H1 (cell line): ENCODE measurements around the gene CSF2. TPM values are rescaled to one million over a fixed set of nuclear protein-coding genes. Genes with fewer than 3 reads are reported as not detected.

Experiments used
- CTCF ChIA-PET: fragments of 300-600 bp; sonication (Branson Sonifier 250); formaldehyde crosslinking; loops from one replicate; lab custom pipeline; 2021; ENCODE audit not compliant: partially characterized antibody; lab: Charles Lee
- POLR2A ChIA-PET: fragments of 300-600 bp; sonication (Branson Sonifier 250); formaldehyde crosslinking; loops from one replicate; lab custom pipeline; 2021; ENCODE audit warnings: inconsistent platforms; ENCODE audit not compliant: partially characterized antibody; lab: Charles Lee
- DNase-seq, 2 experiments: peaks; one replicate each; pipeline versions ENCODE4 v3.0.0 to v3.0.0-alpha.2; 2010 to 2022; ENCODE audit warnings: low spot score in 2 of 2, low read depth in 1 of 2, mixed read lengths in 1 of 2
- FAIRE-seq: peaks from 2 replicates; lab custom pipeline; 2011; peaks lifted over from hg19 to GRCh38; lab: Jason Lieb, UNC
- H2AFZ ChIP-seq: 2 replicates; pipeline ENCODE4 v1.8.1; 2012; ENCODE audit warnings: low read length, inconsistent platforms
- H2AK5ac ChIP-seq: 2 replicates; pipeline ENCODE4 v1.6.1; 2013; ENCODE audit warnings: low read depth, low read length
- H2BK120ac ChIP-seq: replicated peaks from 2 replicates; pipeline ENCODE3; 2013; ENCODE audit warnings: low read depth, low read length, inconsistent platforms
- H2BK12ac ChIP-seq: 2 replicates; pipeline ENCODE4 v1.6.1; 2013; ENCODE audit warnings: low read depth, low read length
- H2BK15ac ChIP-seq: 2 replicates; pipeline ENCODE4 v1.6.1; 2013; ENCODE audit warnings: low read length
- H2BK20ac ChIP-seq: 2 replicates; pipeline ENCODE4 v1.6.1; 2013; ENCODE audit warnings: low read length
- H2BK5ac ChIP-seq: 2 replicates; pipeline ENCODE4 v1.6.1; 2013; ENCODE audit warnings: low read depth, low read length
- H3K14ac ChIP-seq: 2 replicates; pipeline ENCODE4 v1.6.1; 2013; ENCODE audit warnings: inconsistent platforms; ENCODE audit not compliant: insufficient read length
- H3K18ac ChIP-seq: 2 replicates; pipeline ENCODE4 v1.6.1; 2013; ENCODE audit warnings: low read length; ENCODE audit errors: extremely low read depth
- H3K23ac ChIP-seq: 2 replicates; pipeline ENCODE4 v1.6.1; 2013; ENCODE audit warnings: inconsistent platforms; ENCODE audit not compliant: insufficient read length
- H3K23me2 ChIP-seq: 2 replicates; pipeline ENCODE4 v1.6.1; 2013; ENCODE audit warnings: low read depth, low read length
- H3K27ac ChIP-seq: 2 replicates; pipeline ENCODE4 v1.6.1; 2011; ENCODE audit warnings: low read depth, low read length, inconsistent platforms
- H3K27me3 ChIP-seq, 4 experiments: replicated peaks in 1 of 4; 1 replicate in 1 of 4; 2 replicates in 3 of 4; pipeline versions ENCODE4 v1.6.1 to v1.8.1; 2011 to 2013; ENCODE audit warnings: low read length in 3 of 4, mild to moderate bottlenecking in 3 of 4, inconsistent platforms in 2 of 4, mixed read lengths in 2 of 4, moderate library complexity in 1 of 4; ENCODE audit not compliant: control insufficient read depth in 3 of 4, insufficient read depth in 3 of 4; ENCODE audit errors: extremely low read depth in 1 of 4
- H3K36me3 ChIP-seq, 4 experiments: 2 replicates each; pipeline versions ENCODE4 v1.6.1 to v1.8.1; 2011 to 2013; ENCODE audit warnings: mild to moderate bottlenecking in 4 of 4, low read length in 3 of 4, moderate library complexity in 2 of 4, control low read depth in 1 of 4, inconsistent platforms in 1 of 4; ENCODE audit not compliant: insufficient read depth in 4 of 4, control insufficient read depth in 2 of 4
- H3K4ac ChIP-seq: replicated peaks from 2 replicates; pipeline ENCODE3; 2013; ENCODE audit warnings: low read length, low read depth, mixed read lengths, inconsistent platforms; ENCODE audit not compliant: insufficient read length
- H3K4me1 ChIP-seq, 4 experiments: replicated peaks in 1 of 4; 1 replicate in 1 of 4; 2 replicates in 3 of 4; pipeline versions ENCODE4 v1.6.1 to v1.8.1; 2011 to 2013; ENCODE audit warnings: low read length in 3 of 4, inconsistent platforms in 2 of 4, mixed read lengths in 1 of 4; ENCODE audit not compliant: insufficient read depth in 4 of 4, control insufficient read depth in 3 of 4
- H3K4me2 ChIP-seq, 2 experiments: 2 replicates each; pipeline versions ENCODE4 v1.6.1 to v1.8.1; 2011 to 2013; ENCODE audit warnings: low read depth in 2 of 2, low read length in 2 of 2, control low read depth in 1 of 2, inconsistent platforms in 1 of 2, mild to moderate bottlenecking in 1 of 2; ENCODE audit not compliant: insufficient read depth in 1 of 2
- H3K4me3 ChIP-seq, 4 experiments: fragments of 200-600, 300-600 bp in 1 of 4; sonication (generic), shearing (Covaris generic), sonication (Bioruptor Twin) in 1 of 4; 2 replicates each; pipeline versions ENCODE4 v1.5.1 to v1.8.1; 2011 to 2016; ENCODE audit warnings: low read length in 4 of 4, low read depth in 3 of 4, control low read depth in 2 of 4, inconsistent platforms in 2 of 4, mild to moderate bottlenecking in 2 of 4, mixed read lengths in 1 of 4, moderate library complexity in 1 of 4; ENCODE audit not compliant: insufficient read depth in 2 of 4; ENCODE audit errors: extremely low read depth in 1 of 4
- H3K56ac ChIP-seq: replicated peaks from 2 replicates; pipeline ENCODE3; 2013; ENCODE audit warnings: low read depth, mild to moderate bottlenecking, mixed read lengths, low read length, inconsistent platforms; ENCODE audit not compliant: insufficient read length
- H3K79me1 ChIP-seq: 2 replicates; pipeline ENCODE4 v1.6.1; 2013; ENCODE audit warnings: low read depth, low read length, control low read depth
- H3K79me2 ChIP-seq, 2 experiments: 2 replicates each; pipeline versions ENCODE4 v1.6.1 to v1.8.1; 2012 to 2013; ENCODE audit warnings: low read length in 2 of 2, mild to moderate bottlenecking in 2 of 2, inconsistent platforms in 1 of 2; ENCODE audit not compliant: insufficient read depth in 2 of 2, control insufficient read depth in 1 of 2
- H3K9ac ChIP-seq, 4 experiments: replicated peaks in 1 of 4; 1 replicate in 1 of 4; 2 replicates in 3 of 4; pipeline versions ENCODE4 v1.6.1 to v1.8.1; 2011 to 2013; ENCODE audit warnings: low read depth in 3 of 4, low read length in 3 of 4, control low read depth in 2 of 4, mild to moderate bottlenecking in 2 of 4, moderate library complexity in 2 of 4, inconsistent platforms in 1 of 4; ENCODE audit errors: extremely low read depth in 1 of 4
- H3K9me3 ChIP-seq, 2 experiments: 2 replicates each; pipeline versions ENCODE4 v1.6.1 to v1.8.1; 2012 to 2013; ENCODE audit warnings: mild to moderate bottlenecking in 2 of 2, moderate library complexity in 2 of 2, control low read depth in 1 of 2, inconsistent platforms in 1 of 2, low read depth in 1 of 2, low read length in 1 of 2, mixed read lengths in 1 of 2; ENCODE audit not compliant: insufficient read depth in 2 of 2
- H4K20me1 ChIP-seq, 2 experiments: replicated peaks in 1 of 2; 2 replicates each; pipeline versions ENCODE3 to v1.8.1; 2011 to 2013; ENCODE audit warnings: inconsistent platforms in 2 of 2, low read length in 2 of 2, mild to moderate bottlenecking in 1 of 2; ENCODE audit not compliant: insufficient read depth in 2 of 2, control insufficient read depth in 1 of 2
- H4K5ac ChIP-seq: 2 replicates; pipeline ENCODE4 v1.6.1; 2013; ENCODE audit warnings: low read length, low read depth, mixed read lengths, inconsistent platforms; ENCODE audit not compliant: insufficient read length
- H4K8ac ChIP-seq: 2 replicates; pipeline ENCODE4 v1.8.0; 2013; ENCODE audit warnings: mild to moderate bottlenecking, moderate library complexity, low read length, inconsistent platforms; ENCODE audit not compliant: insufficient read depth; ENCODE audit errors: extremely low read depth
- H4K91ac ChIP-seq: replicated peaks from 2 replicates; pipeline ENCODE3; 2013; ENCODE audit warnings: low read length, mixed read lengths, inconsistent platforms; ENCODE audit not compliant: insufficient read length
- ASH2L ChIP-seq: fragments of 200-600, 300-600 bp; sonication (generic); IDR thresholded peaks from one replicate; pipeline ENCODE4 v1.7.1; 2017; ENCODE audit warnings: low read length
- ATF2 ChIP-seq: IDR thresholded peaks from 2 replicates; pipeline ENCODE4 v1.6.1; 2012; ENCODE audit warnings: low read length, inconsistent platforms
- CBX8 ChIP-seq: fragments of 300-800, 300-1000 bp; sonication (generic); IDR thresholded peaks from 2 replicates; pipeline ENCODE4 v1.7.1; 2016; ENCODE audit warnings: low read depth, low read length, borderline replicate concordance
- CHD2 ChIP-seq: IDR thresholded peaks from 2 replicates; pipeline ENCODE4 v1.6.1; 2012; ENCODE audit warnings: low read length, improper control_type of control experiment
- HDAC6 ChIP-seq: IDR thresholded peaks from one replicate; pipeline ENCODE4 v1.7.1; 2012; ENCODE audit warnings: low read depth, mild to moderate bottlenecking, inconsistent platforms, low read length, moderate library complexity
- KDM1A ChIP-seq: fragments of 200-600, 300-600 bp; sonication (generic); IDR thresholded peaks from 2 replicates; pipeline ENCODE4 v1.7.1; 2016; ENCODE audit warnings: mild to moderate bottlenecking, low read length, borderline replicate concordance
- MAFK ChIP-seq: IDR thresholded peaks from 2 replicates; pipeline ENCODE4 v1.6.1; 2012; ENCODE audit warnings: low read depth, mild to moderate bottlenecking, improper control_type of control experiment, low read length
- PHF8 ChIP-seq: fragments of 200-600 bp; sonication (generic); conservative IDR thresholded peaks from 2 replicates; pipeline ENCODE4 v1.7.1; 2012; ENCODE audit warnings: low read depth, mild to moderate bottlenecking, inconsistent platforms, low read length, moderate library complexity
- SAP30 ChIP-seq: fragments of 300-600 bp; sonication (generic); IDR thresholded peaks from 2 replicates; pipeline ENCODE4 v1.7.1; 2012; ENCODE audit warnings: low read length, moderate library complexity, mild to moderate bottlenecking, inconsistent platforms; ENCODE audit not compliant: insufficient read depth, insufficient replicate concordance
- SIRT6 ChIP-seq: IDR thresholded peaks from one replicate; pipeline ENCODE4 v1.7.1; 2012; ENCODE audit warnings: low read length, inconsistent platforms
- SP2 ChIP-seq: IDR thresholded peaks from 2 replicates; pipeline ENCODE4 v1.6.1; 2012; ENCODE audit warnings: mild to moderate bottlenecking, low read length, inconsistent platforms
- USF2 ChIP-seq: IDR thresholded peaks from 2 replicates; pipeline ENCODE4 v1.6.1; 2011; ENCODE audit warnings: low read length, improper control_type of control experiment
- WGBS, 2 experiments: shearing (Covaris generic) in 1 of 2; methylation state at CpG; one replicate each; pipeline versions ENCODE4 v1.1.6 to v1.1.7; 2013 to 2015; ENCODE audit warnings: low lambda C conversion rate in 2 of 2, mixed read lengths in 2 of 2, inconsistent platforms in 1 of 2, low coverage in 1 of 2, missing lambda C conversion rate in 1 of 2; ENCODE audit not compliant: insufficient replicate concordance in 2 of 2, insufficient coverage in 1 of 2, insufficient read length in 1 of 2; ENCODE audit errors: extremely low coverage in 1 of 2, missing lambda C conversion rate in 1 of 2; 5-methylcytosine and 5-hydroxymethylcytosine counted together
- polyA plus RNA-seq, 7 experiments: library from polyadenylated mRNA; depleted of rRNA in 3 of 7; stranded (reverse) in 5 of 7; unstranded in 2 of 7; fragments of >200 nt in 5 of 7; fragments of 200-250 nt in 2 of 7; gene quantifications; 1 replicate in 5 of 7; 2 replicates in 1 of 7; 4 replicates in 1 of 7; pipeline versions ENCODE4 v1.2.1 to v1.2.3, GENCODE V29; 2011 to 2013; ENCODE audit warnings: missing spikeins in 2 of 7, mixed read lengths in 2 of 7
- total RNA-seq: library from RNA; stranded (reverse); fragmentation: NEBNext Ultra II Directional; extraction: Animal tissue kit (Norgen Biotek cat#: 25700); gene quantifications from 2 replicates; pipeline ENCODE4 v1.2.1, GENCODE V29; 2021

Gene CSF2
- total and polyA plus RNA-seq, 2 of the 8 experiments (the other 6 are each of a cell fraction or from before 2014, with no cell fraction given), result not detected

DNA sequence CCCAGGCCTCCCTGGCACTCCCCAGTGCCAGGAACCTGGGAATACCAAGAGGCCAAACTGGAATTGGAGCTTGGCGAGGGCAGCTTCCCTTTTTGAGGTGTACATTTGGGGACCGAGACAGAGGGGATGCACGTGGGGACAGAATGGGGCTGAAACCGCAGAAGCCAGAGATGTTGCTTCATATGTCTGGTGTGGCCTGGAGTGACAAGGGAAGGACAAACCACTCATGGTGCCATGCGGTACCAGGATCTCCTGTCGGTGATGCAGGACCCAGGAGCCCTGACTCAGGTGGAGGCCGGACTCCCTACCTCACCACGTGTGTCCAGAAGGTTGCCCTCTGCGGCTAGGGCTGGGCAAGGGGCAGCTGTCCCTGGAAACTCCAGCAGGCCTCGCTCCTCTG lies 4.0 kb upstream of the CSF2 start:
- H2BK15ac ChIP-seq, result no peak overlapping the region
- no peak overlapping the region for H3K4me3 ChIP-seq
- no peak overlapping the region for H3K4ac ChIP-seq
- H3K27ac ChIP-seq, result no peak overlapping the region
- no peaks in the 10 kb centered on the region for H3K36me3 ChIP-seq
- no peak overlapping the region for H2AK5ac ChIP-seq
- no peak overlapping the region for H3K14ac ChIP-seq
- no peak for DNase-seq
- no peak overlapping the region for H2BK5ac ChIP-seq
- no peak overlapping the region for H4K5ac ChIP-seq
- no peak overlapping the region for H3K23ac ChIP-seq
- H3K4me1 ChIP-seq, result peaks cover 0 to under 1% (median 0%) of the 10 kb centered on the region in 4 experiments; a peak in 1 of 7 replicates
- no peak overlapping the region for H3K56ac ChIP-seq
- ChIA-PET CTCF (interaction anchor here (1.0 to 6.5 kb wide), 3 partner anchors 8 to 146 kb away, joined by 3 to 42 read pairs (median 3); no protein-coding TSS in a partner anchor), POLR2A (no interaction called here)
- H2AFZ ChIP-seq, result no peak overlapping the region
- H2BK20ac ChIP-seq, result no peak overlapping the region
- no peak for FAIRE-seq
- H2BK120ac ChIP-seq, result no peak overlapping the region
- no peaks in the 10 kb centered on the region for H3K79me1 ChIP-seq
- no peak overlapping the region for H4K91ac ChIP-seq
- no peaks in the 10 kb centered on the region for H3K27me3 ChIP-seq
- no peak overlapping the region for H2BK12ac ChIP-seq
- H3K23me2 ChIP-seq, result no peaks in the 10 kb centered on the region
- no peak overlapping the region for H3K9ac ChIP-seq
- no peak overlapping the region for H4K8ac ChIP-seq
- H3K9me3 ChIP-seq, result no peaks in the 10 kb centered on the region
- H3K79me2 ChIP-seq, result no peaks in the 10 kb centered on the region
- no peak overlapping the region for H3K4me2 ChIP-seq
- 87% methylated on average over 10 of the region's 10 CpGs; no CpG with 5 or more reads in 1 of the 2 experiments for WGBS, 2 experiments
- H4K20me1 ChIP-seq, result no peaks in the 10 kb centered on the region
- H3K18ac ChIP-seq, result no peak overlapping the region
- TF ChIP-seq PHF8, result no peak
- TF ChIP-seq HDAC6, result no peak
- no peak for TF ChIP-seq SP2
- TF ChIP-seq CBX8, result no peak
- TF ChIP-seq ASH2L, result no peak
- TF ChIP-seq KDM1A, result no peak
- TF ChIP-seq MAFK, result no peak
- TF ChIP-seq SAP30, result no peak
- no peak for TF ChIP-seq ATF2
- no peak for TF ChIP-seq CHD2
- no peak for TF ChIP-seq SIRT6
- TF ChIP-seq USF2, result no peak
